Subcutaneous abdominal adipose tissue (tissue), 5 donors: ENCODE data around the gene CD200.
A peak's percentile ranks its signal among the peaks of the same experiment; 100 is the strongest.

Experiments
- H3K27ac ChIP-seq: one replicate; pipeline ENCODE4 v1.7.0; 2013; ENCODE audit warnings: low read depth, mild to moderate bottlenecking, inconsistent platforms, low read length, moderate library complexity
- H3K27me3 ChIP-seq, 5 donors: one replicate each; pipeline ENCODE4 v1.7.0; 2013; ENCODE audit warnings: low read length in 5 of 5, inconsistent platforms in 1 of 5; ENCODE audit not compliant: control insufficient read depth in 5 of 5, insufficient read depth in 4 of 5
- H3K36me3 ChIP-seq, 5 donors: one replicate each; pipeline ENCODE4 v1.7.0; 2013; ENCODE audit warnings: low read length in 5 of 5; ENCODE audit not compliant: control insufficient read depth in 5 of 5, insufficient read depth in 5 of 5
- H3K4me1 ChIP-seq, 5 donors: one replicate each; pipeline ENCODE4 v1.7.0; 2013; ENCODE audit warnings: low read length in 5 of 5, mild to moderate bottlenecking in 3 of 5, moderate library complexity in 1 of 5; ENCODE audit not compliant: control insufficient read depth in 5 of 5, insufficient read depth in 5 of 5
- H3K4me3 ChIP-seq, 5 donors: one replicate each; pipeline ENCODE4 v1.7.0; 2013; ENCODE audit warnings: low read length in 5 of 5, low read depth in 1 of 5
- H3K9ac ChIP-seq, 5 donors: one replicate each; pipeline ENCODE4 v1.7.0; 2013; ENCODE audit warnings: low read length in 5 of 5, mild to moderate bottlenecking in 4 of 5, moderate library complexity in 3 of 5
- H3K9me3 ChIP-seq, 5 donors: one replicate each; pipeline ENCODE4 v1.7.0; 2013; ENCODE audit warnings: low read length in 5 of 5; ENCODE audit not compliant: control insufficient read depth in 5 of 5
- donor health status: healthy.
- donor health status: healthy.
- donor health status: healthy.
- donor health status: healthy.
- donor health status: healthy.

The CD200 gene

DNA sequence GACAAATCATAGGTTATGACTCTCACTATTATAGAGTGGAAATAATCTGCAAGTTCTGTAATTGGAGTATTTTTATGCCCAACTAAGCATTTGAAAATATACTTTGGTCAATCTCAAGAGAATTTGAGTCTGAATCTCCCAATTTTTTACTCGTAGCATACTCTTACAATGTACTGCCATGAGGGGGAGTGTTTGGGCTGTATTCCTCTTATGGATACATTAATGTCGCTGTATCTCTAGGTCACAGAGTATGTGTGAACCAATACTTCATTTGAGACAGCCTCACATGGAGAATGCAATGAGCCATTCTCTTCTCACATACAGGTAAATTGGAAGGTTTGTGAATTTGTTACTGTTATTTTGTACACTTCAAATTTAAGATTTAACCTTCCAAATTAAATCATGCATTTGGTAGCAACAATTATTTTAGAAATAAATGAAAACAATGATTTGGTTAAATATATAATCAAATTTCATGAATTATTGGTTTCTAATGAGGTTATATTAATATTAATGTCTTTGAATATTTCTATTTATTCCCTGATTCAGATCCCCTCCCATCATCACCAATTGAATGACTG is 5.5 kb upstream of the CD200 start:
- no peak overlapping the region for H3K9ac ChIP-seq
- no peak overlapping the region for H3K27ac ChIP-seq
- no peaks in the 10 kb centered on the region for H3K27me3 ChIP-seq
- H3K9me3 ChIP-seq: no peaks in the 10 kb centered on the region
- H3K4me3 ChIP-seq: no peak overlapping the region
- no peaks in the 10 kb centered on the region for H3K4me1 ChIP-seq
- H3K36me3 ChIP-seq: no peaks in the 10 kb centered on the region

DNA sequence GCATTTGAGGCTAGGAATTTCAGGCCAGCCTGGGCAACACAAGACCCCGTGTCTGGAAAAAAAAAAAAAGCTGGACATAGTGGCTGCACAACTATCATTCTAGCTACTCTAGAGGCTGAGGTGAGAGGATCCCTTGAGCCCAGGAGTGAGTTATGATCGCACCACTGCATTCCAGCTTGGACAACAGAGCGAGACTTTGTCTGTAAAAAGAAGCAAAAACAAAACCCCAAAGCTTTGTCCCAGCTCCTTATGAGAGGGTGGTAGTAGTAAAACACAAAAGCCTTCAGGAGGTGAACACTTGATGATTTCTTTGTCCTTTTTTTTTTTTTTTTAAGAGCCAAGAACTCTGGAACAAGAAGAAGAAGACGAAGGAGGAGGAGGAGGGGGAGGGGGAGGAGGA is 1.1 kb upstream of the CD200 start:
- H3K9ac ChIP-seq: no peak overlapping the region
- no peak overlapping the region for H3K27ac ChIP-seq
- H3K27me3 ChIP-seq: no peaks in the 10 kb centered on the region
- no peaks in the 10 kb centered on the region for H3K36me3 ChIP-seq
- peaks cover 0 to 29% (median 16%) of the 10 kb centered on the region in 5 donors for H3K4me1 ChIP-seq
- H3K9me3 ChIP-seq: no peaks in the 10 kb centered on the region
- no peak overlapping the region for H3K4me3 ChIP-seq

DNA sequence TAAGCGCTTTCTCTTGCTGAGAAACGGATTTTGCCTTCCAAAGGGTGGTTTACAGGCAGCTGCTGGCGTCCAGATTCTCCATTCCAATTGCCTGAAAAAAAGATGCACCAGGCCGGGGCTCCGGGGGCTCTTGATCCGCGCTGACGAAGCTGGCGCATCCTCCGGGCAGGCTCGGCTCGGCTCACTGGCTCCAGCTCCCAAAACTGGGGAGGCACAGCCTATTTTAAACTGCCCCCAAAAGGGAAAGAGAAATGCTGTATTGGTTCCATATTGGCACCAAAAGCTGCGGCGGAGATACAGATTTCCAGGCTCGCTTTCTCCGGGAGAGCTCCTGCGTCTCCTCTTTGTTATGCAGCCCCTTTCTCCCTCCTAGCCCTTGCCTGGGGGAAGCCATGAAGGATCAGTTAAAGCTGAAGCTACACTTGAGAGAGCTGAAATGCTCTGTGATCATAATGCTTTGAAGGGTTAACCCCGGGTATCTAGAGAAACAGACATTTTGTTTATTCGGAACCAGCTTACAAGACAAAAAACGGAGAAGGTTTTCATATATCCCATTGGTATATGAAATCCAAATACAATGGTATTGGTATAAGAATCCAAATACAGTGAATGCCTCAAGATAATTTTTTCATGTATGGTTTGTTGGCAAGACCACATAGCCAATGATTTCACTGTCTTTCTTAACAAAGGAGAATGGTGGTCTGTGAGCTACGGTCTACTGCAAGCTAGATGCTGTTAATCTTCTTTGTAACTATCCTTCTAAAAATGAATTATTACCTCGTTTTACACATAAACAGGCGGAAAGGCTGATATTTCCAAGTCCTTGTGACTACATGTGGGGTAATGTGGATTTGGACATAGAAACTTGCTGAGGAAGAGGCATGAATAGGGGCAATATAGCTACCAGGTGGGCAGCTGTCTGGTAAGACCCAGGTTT is 693 bp downstream of the CD200 start:
- Histone ChIP-seq H3K9me3 (no peaks in the 10 kb centered on the region), H3K4me1 (peaks cover 0 to 37% (median 24%) of the 10 kb centered on the region in 5 donors), H3K4me3 (peak overlapping the region; percentile 73 to 93 (median 86)), H3K9ac (peak overlapping the region; percentile 58 to 87 (median 71)), H3K27me3 (no peaks in the 10 kb centered on the region), H3K36me3 (no peaks in the 10 kb centered on the region), H3K27ac (peak overlapping the region; percentile 82)

DNA sequence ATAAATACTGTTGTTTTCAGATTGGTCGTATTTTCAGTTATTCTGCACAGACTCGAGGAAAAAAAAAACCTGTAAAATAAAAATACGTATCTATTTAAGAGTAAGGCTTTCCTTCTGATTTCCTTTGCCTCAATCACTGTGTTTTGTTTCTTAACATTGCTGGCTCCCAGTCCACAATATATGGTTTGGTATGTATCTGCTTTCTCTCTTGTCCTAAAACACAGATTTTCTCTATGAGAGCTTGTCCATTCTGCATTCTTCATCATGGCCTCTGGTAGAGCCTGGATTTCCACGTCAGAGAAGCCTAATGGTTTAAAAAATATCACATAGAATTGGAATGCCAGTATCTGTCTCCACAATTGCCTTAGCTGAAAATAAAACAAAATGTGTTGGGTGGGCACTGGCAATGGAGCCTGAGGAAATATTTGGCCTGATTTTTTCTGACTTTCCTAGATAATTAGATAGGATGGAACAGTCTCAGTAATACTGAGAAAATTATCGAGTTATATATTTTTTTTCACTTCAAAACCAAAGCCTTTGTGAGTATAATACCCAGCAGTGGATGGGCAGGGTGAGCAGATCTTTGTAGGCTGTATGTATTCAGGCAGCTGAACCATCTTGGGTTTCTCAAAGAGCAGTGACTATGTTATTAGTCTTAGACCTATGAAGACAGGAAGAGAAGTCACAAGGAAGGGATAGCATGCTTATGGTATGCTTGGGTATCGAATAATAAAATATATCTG is 1.9 kb downstream of the CD200 start:
- Histone ChIP-seq H3K27me3 (no peaks in the 10 kb centered on the region), H3K4me1 (peaks cover 0 to 48% (median 32%) of the 10 kb centered on the region in 5 donors), H3K27ac (peak overlapping the region; percentile 82), H3K9me3 (no peaks in the 10 kb centered on the region), H3K36me3 (no peaks in the 10 kb centered on the region), H3K9ac (peak overlapping the region in 4 of 5 donors; percentile 58 to 87 (median 76)), H3K4me3 (peak overlapping the region in 4 of 5 donors; percentile 25 to 93 (median 80))

DNA sequence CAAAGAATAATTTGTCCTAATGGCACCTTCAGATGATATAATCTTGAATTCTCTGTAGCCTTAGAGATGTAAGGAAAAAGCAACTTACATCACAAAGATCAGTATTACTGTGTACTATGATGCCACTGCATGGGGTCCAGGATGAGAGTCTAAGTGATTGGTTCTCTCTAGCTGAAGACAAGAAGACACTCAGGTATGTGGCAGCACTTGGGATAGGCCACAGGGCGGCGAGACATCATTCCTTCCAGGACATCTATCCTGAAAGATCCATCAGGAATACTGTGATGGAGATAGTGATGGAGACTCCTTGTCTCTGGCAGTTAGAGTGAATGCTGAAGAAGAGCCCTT is 2.5 kb downstream of the CD200 start:
- Histone ChIP-seq H3K9ac (no peak overlapping the region), H3K36me3 (no peaks in the 10 kb centered on the region), H3K4me1 (peaks cover 0 to 48% (median 32%) of the 10 kb centered on the region in 5 donors), H3K27me3 (no peaks in the 10 kb centered on the region), H3K27ac (peak overlapping the region; percentile 82), H3K9me3 (no peaks in the 10 kb centered on the region), H3K4me3 (no peak overlapping the region)

DNA sequence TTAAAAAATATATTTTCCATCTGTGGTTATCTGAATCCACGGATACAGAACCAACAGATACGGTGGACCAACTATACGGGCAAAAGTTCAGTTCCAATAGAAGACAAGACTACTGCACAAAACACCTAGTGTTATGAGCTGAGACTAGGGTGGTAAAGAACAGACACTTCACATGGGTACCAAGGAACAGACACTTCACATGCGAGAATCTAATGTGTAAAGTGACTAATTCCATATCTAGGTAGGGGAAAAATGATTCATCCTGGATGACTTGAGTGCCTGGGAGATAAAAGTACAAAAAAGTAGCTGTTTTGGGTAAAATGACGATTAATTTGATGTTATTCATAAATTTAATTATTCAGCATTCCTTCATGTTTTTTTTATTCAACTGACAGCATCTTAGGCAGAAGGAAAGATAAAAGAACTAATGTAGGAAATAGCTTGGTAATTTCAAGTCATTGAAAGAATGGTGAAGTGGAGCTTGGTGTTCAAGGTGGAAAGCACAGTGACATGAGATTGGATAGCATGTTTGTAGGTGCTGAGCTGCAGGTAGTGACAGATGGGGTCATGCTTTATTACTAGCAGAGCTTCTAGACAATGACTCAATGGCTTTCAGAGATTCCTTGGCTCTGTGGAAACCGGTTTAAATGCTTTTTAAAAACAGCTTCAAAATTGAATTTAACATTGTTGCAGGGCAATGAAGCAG is 5.2 kb downstream of the CD200 start:
- Histone ChIP-seq H3K27ac (peak overlapping the region; percentile 38), H3K27me3 (no peaks in the 10 kb centered on the region), H3K9me3 (peaks cover 0 to 1% (median 0%) of the 10 kb centered on the region in 5 donors), H3K9ac (no peak overlapping the region), H3K4me3 (no peak overlapping the region), H3K4me1 (peaks cover 0 to 43% (median 27%) of the 10 kb centered on the region in 5 donors), H3K36me3 (peaks cover 0 to under 1% (median 0%) of the 10 kb centered on the region in 5 donors)

DNA sequence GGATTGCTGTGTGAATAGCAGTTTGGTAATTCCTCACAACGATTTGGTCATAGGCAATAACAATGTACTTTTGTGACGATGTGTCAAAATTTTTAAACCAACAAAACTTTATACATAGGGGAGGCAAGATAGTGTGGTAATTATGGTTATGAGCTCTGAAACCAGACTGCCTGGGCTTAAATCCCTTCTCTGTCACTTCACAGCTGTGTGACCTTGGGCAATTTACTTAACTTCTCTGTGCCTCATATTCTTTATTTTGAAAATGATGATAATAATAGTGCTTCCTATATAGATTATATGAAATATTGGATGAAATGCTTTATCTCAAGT is 5.7 kb downstream of the CD200 start:
- H3K36me3 ChIP-seq: peaks cover 0 to 2% (median 0%) of the 10 kb centered on the region in 5 donors
- H3K9ac ChIP-seq: no peak overlapping the region
- H3K4me3 ChIP-seq: no peak overlapping the region
- no peaks in the 10 kb centered on the region for H3K27me3 ChIP-seq
- peaks cover 0 to 6% (median 3%) of the 10 kb centered on the region in 5 donors for H3K9me3 ChIP-seq
- H3K4me1 ChIP-seq: peaks cover 0 to 38% (median 26%) of the 10 kb centered on the region in 5 donors
- H3K27ac ChIP-seq: peak overlapping the region; percentile 38

DNA sequence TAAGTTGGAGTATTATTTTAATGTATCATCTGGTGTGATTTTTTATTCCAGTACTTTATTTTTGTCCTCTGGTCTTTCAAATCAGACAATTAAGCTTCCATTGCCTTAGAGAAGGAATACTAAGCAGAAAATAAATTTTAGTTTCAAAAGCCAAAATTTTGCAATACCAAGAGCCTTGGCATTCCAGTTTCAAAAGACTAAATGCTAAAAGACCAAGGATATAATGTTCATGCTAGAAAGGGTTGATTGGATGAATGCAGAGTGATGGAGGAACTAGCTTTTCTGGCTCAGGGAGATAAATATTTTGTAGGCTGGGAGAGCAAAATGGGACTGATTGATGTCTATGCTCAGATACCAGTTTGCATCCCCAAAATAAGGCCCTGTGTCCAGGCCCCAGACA is 6.2 kb downstream of the CD200 start:
- H3K4me3 ChIP-seq: no peak overlapping the region
- H3K27ac ChIP-seq: peak overlapping the region; percentile 38
- no peaks in the 10 kb centered on the region for H3K27me3 ChIP-seq
- H3K4me1 ChIP-seq: peaks cover 0 to 34% (median 26%) of the 10 kb centered on the region in 5 donors
- peaks cover 0 to 7% (median 4%) of the 10 kb centered on the region in 5 donors for H3K9me3 ChIP-seq
- peaks cover 0 to 2% (median 0%) of the 10 kb centered on the region in 5 donors for H3K36me3 ChIP-seq
- no peak overlapping the region for H3K9ac ChIP-seq

DNA sequence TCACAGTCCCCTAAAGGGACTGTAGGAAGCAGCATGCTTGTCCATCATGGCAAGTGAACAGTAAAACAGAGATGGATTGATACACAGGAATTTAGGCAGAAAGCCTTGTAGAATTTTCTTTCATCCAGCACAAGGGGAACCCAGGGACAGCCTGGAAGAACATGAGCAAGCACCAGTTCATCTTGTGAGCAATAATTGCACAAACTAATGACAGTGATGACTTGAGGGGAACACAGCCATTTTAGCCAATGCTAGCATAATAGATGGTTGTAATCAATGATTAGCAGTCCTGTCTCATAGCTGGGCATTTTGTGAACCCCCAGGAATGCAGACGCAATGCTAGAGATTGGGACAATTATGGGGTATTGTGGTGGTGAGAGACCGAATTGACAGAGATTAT is 6.7 kb downstream of the CD200 start:
- Histone ChIP-seq H3K36me3 (peaks cover 0 to 2% (median 0%) of the 10 kb centered on the region in 5 donors), H3K4me1 (peaks cover 0 to 33% (median 24%) of the 10 kb centered on the region in 5 donors), H3K9ac (no peak overlapping the region), H3K4me3 (no peak overlapping the region), H3K27me3 (no peaks in the 10 kb centered on the region), H3K27ac (no peak overlapping the region), H3K9me3 (peaks cover 0 to 7% (median 4%) of the 10 kb centered on the region in 5 donors)
